ENCODE results near the gene CENPF.

Gene CENPF

DNA sequence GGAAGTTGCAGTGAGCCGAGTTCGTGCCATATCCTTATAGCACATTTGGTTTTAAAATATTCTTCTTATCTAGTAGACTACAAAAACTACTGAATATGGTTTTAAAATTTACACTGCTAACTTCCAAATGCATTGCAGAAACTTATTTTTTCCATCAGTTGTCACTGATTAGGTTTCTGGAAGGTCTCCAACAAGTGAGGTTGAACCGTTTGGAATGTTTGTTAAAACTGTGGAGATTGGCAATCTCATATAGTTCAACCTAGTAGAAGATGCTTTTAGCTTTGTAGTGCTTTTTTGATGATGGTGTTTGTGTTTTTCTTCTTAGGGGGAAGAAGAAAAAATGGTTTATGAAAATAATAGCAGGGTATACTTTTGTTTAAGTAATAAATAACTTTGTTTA lies 12.9 kb downstream of the CENPF start:
- no peak overlapping the region for H3K4me3 ChIP-seq (ENCODE audit: low read depth, low read length)
- DNase-seq (ENCODE audit: low read depth), result peak; percentile 76
- TF ChIP-seq, protein P1, sequence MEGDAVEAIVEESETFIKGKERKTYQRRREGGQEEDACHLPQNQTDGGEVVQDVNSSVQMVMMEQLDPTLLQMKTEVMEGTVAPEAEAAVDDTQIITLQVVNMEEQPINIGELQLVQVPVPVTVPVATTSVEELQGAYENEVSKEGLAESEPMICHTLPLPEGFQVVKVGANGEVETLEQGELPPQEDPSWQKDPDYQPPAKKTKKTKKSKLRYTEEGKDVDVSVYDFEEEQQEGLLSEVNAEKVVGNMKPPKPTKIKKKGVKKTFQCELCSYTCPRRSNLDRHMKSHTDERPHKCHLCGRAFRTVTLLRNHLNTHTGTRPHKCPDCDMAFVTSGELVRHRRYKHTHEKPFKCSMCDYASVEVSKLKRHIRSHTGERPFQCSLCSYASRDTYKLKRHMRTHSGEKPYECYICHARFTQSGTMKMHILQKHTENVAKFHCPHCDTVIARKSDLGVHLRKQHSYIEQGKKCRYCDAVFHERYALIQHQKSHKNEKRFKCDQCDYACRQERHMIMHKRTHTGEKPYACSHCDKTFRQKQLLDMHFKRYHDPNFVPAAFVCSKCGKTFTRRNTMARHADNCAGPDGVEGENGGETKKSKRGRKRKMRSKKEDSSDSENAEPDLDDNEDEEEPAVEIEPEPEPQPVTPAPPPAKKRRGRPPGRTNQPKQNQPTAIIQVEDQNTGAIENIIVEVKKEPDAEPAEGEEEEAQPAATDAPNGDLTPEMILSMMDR (conservative IDR thresholded peaks at IDR 0.05; ENCODE audit: low read depth, low read length), result no peak

DNA sequence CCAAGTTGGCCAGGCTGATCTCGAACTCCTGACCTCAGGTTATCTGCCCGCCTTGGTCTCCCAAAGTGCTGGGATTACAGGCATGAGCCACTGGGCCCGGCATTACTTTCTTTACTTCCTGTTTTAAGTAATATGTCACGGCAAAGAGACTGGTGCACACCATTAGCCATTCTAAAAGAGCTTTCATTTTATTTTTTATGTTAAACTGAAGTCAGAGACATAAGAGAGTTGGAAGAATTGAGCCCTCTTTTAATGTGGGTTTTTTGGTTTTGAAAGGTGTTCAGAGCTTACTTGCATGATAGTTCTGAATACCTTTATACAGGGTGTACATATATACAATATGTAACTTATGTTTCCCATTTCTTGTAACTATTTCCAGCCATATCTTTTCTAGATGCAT lies 14.3 kb downstream of the CENPF start:
- TF ChIP-seq, protein P1 (conservative IDR thresholded peaks at IDR 0.05; ENCODE audit: low read depth, low read length), result no peak
- no peak for DNase-seq (ENCODE audit: low read depth)
- H3K4me3 ChIP-seq (ENCODE audit: low read depth, low read length), result no peak overlapping the region

DNA sequence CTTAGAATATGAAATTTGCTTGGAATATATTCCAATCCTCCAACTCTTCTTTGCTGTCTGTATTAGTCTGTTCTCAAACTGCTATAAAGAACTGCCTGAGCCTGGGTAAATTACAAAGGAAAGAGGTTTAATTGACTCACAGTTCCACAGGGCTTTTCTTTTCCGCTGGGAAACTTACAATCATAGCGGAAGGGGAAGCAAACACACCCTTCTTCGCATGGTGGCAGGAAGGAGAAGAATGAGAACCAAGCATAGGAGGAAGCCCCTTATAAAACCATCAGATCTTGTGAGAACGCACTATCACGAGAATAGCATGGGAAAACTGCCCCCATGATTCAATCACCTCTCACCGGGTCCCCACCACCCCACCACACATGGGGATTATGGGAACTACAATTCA lies 14.8 kb downstream of the CENPF start:
- no peak overlapping the region for H3K4me3 ChIP-seq (ENCODE audit: low read depth, low read length)
- no peak for DNase-seq (ENCODE audit: low read depth)
- TF ChIP-seq, protein P1 (conservative IDR thresholded peaks at IDR 0.05; ENCODE audit: low read depth, low read length), result no peak

- no peak for DNase-seq (ENCODE audit: low read depth)
- H3K4me3 ChIP-seq (ENCODE audit: low read depth, low read length), result no peak overlapping the region
- TF ChIP-seq, protein P1 (conservative IDR thresholded peaks at IDR 0.05; ENCODE audit: low read depth, low read length), result no peak
Observed at GRCh38 chr1:214621236-214621635, 18.2 kb downstream of the CENPF start.

DNA sequence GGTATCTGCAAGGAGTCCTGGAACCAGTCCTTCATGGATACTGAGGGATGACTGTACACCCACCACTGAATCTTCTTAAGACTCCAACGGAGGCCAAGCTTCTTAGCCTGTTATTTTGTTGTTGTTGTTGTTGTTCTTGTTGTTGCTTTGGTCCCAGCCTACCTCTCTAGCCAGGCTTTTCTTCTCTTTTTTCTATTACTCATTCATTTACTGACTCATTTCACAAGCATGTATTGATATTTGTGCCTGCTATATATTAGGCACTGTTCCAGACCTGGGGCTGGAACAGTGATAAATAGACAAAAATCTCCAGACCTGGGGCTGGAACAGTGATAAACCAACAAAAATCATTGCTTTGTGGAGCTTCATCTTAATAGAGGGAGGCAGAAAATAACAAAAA lies 20.4 kb downstream of the CENPF start:
- no peak for DNase-seq (ENCODE audit: low read depth)
- TF ChIP-seq, protein P1 (conservative IDR thresholded peaks at IDR 0.05; ENCODE audit: low read depth, low read length), result no peak
- no peak overlapping the region for H3K4me3 ChIP-seq (ENCODE audit: low read depth, low read length)

DNA sequence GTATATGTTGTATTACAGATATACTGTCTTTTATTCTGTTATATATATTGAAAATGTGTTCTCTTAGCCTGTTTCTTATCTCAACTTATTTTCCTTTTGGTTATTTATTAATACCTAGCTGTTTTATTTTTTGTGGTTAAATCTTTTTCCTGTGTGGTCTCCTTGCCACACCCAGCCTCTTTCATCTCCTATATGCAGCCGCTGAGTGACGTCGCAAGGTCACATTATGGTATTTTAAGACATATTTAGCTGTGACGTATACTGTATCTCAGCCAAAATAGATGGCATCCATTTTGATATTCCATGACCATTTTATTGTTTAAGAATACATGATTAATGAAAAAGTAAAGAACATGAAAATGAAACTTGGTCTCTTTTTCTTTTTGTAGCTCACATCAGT lies 29.1 kb downstream of the CENPF start:
- H3K4me3 ChIP-seq (ENCODE audit: low read depth, low read length), result no peak overlapping the region
- TF ChIP-seq, protein P1 (conservative IDR thresholded peaks at IDR 0.05; ENCODE audit: low read depth, low read length), result no peak
- no peak for DNase-seq (ENCODE audit: low read depth)

GRCh38 chr1:214633686-214634085 lies 30.7 kb downstream of the CENPF start:
- no peak for DNase-seq (ENCODE audit: low read depth)
- TF ChIP-seq, protein P1 (conservative IDR thresholded peaks at IDR 0.05; ENCODE audit: low read depth, low read length), result no peak

More at GRCh38 chr1:214633686-214634085, 30.7 kb downstream of the CENPF start:
- H3K4me3 ChIP-seq (ENCODE audit: low read depth, low read length), result no peak overlapping the region

Measured in choroid plexus epithelial cell (primary cell).